ENCODE results near the gene PRH1.

DNA sequence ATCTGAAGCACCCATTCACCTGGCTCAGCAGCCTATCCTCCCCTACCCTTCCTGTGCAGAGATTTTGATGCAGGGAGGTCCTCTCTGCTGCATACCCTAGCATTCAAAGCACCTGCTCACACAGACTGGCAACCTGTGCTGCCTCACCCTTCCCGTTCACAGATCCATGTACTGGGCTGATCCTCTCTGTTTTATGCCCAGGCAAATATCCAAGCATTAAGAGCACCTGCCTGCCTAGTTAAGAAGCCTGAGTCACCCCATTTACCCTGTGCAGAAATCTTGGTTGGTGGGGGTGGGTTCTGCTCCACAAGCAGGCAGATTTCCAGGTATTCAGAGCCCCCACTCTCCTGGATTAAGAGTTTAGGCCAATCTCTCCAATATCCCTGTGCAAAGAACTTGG is 16.9 kb upstream of the PRH1 start:
- no peak for TF ChIP-seq POLR2AphosphoS5 (IDR thresholded peaks at IDR 0.05)
- TF ChIP-seq CTCF (IDR thresholded peaks at IDR 0.05) = no peak
- no peak for TF ChIP-seq POLR2A (IDR thresholded peaks at IDR 0.05)

Data from stomach (tissue), 4 donors.